A549 (cell line): ENCODE results near the gene KRTAP19-5.

Experiments used
- CEBPB ChIP-seq, 2 experiments: fragments of >200 bp in 1 of 2; sonication (Bioruptor Twin) in 1 of 2; formaldehyde crosslinking in 1 of 2; IDR thresholded peaks; 2 replicates each; pipeline ENCODE4 v1.6.1; 2012 to 2016
- E2F6 ChIP-seq: IDR thresholded peaks from 2 replicates; pipeline ENCODE4 v1.6.1; 2012; ENCODE audit warnings: low read depth, borderline replicate concordance
- EP300 ChIP-seq, 2 experiments: fragments of >200 bp; sonication (Bioruptor Twin); formaldehyde crosslinking; IDR thresholded peaks; 2 replicates in 1 of 2; 3 replicates in 1 of 2; pipeline ENCODE4 v1.6.1; 2016 to 2017
- ESRRA ChIP-seq: fragments of 150-350 bp; IDR thresholded peaks from 2 replicates; pipeline ENCODE4 v1.6.1; 2014; ENCODE audit warnings: mild to moderate bottlenecking, low read length, borderline replicate concordance
- KDM1A ChIP-seq: fragments of 200-600 bp; sonication (generic); IDR thresholded peaks from 2 replicates; pipeline ENCODE4 v1.6.1; 2016; ENCODE audit warnings: low read depth, mild to moderate bottlenecking
- KDM5A ChIP-seq: fragments of 200-600 bp; sonication (generic); IDR thresholded peaks from 2 replicates; pipeline ENCODE4 v1.6.1; 2016; ENCODE audit warnings: antibody characterized with exemption, mild to moderate bottlenecking
- MAX ChIP-seq: IDR thresholded peaks from 2 replicates; pipeline ENCODE4 v1.6.1; 2012
- POLR2A ChIP-seq: IDR thresholded peaks from 2 replicates; pipeline ENCODE4 v1.6.1; 2012; ENCODE audit warnings: mild to moderate bottlenecking, low read length
- RAD21 ChIP-seq, 2 experiments: fragments of >200 bp in 1 of 2; sonication (Bioruptor Twin) in 1 of 2; formaldehyde crosslinking in 1 of 2; IDR thresholded peaks in 1 of 2; conservative IDR thresholded peaks in 1 of 2; 2 replicates in 1 of 2; 3 replicates in 1 of 2; pipeline ENCODE4 v1.6.1; 2012 to 2018; ENCODE audit warnings: inconsistent platforms in 1 of 2
- SREBF2 ChIP-seq: fragments of 450-650 bp; IDR thresholded peaks from 2 replicates; pipeline ENCODE4 v1.6.1; 2014; ENCODE audit warnings: mild to moderate bottlenecking, moderate library complexity
- USF2 ChIP-seq: fragments of 450-650 bp; IDR thresholded peaks from 2 replicates; pipeline ENCODE4 v1.6.1; 2014; ENCODE audit warnings: antibody characterized with exemption
- ZSCAN20 ChIP-seq: fragments of 250-450 bp; sonication (Bioruptor Pico); IDR thresholded peaks from 2 replicates; pipeline ENCODE4 v1.8.0; 2022; ENCODE audit warnings: mild to moderate bottlenecking, moderate library complexity
- TF ChIP-seq, protein P1 (sequence below): fragments of 200-600 bp; sonication (generic); IDR thresholded peaks from 2 replicates; pipeline ENCODE4 v1.6.1; 2016; ENCODE audit warnings: antibody characterized with exemption, mild to moderate bottlenecking, moderate library complexity
- TF ChIP-seq, protein P2 (sequence below): fragments of >200 bp; sonication (Bioruptor Twin); formaldehyde crosslinking; IDR thresholded peaks from 3 replicates; pipeline ENCODE4 v1.5.1; 2016

- TF ChIP-seq, protein P1, sequence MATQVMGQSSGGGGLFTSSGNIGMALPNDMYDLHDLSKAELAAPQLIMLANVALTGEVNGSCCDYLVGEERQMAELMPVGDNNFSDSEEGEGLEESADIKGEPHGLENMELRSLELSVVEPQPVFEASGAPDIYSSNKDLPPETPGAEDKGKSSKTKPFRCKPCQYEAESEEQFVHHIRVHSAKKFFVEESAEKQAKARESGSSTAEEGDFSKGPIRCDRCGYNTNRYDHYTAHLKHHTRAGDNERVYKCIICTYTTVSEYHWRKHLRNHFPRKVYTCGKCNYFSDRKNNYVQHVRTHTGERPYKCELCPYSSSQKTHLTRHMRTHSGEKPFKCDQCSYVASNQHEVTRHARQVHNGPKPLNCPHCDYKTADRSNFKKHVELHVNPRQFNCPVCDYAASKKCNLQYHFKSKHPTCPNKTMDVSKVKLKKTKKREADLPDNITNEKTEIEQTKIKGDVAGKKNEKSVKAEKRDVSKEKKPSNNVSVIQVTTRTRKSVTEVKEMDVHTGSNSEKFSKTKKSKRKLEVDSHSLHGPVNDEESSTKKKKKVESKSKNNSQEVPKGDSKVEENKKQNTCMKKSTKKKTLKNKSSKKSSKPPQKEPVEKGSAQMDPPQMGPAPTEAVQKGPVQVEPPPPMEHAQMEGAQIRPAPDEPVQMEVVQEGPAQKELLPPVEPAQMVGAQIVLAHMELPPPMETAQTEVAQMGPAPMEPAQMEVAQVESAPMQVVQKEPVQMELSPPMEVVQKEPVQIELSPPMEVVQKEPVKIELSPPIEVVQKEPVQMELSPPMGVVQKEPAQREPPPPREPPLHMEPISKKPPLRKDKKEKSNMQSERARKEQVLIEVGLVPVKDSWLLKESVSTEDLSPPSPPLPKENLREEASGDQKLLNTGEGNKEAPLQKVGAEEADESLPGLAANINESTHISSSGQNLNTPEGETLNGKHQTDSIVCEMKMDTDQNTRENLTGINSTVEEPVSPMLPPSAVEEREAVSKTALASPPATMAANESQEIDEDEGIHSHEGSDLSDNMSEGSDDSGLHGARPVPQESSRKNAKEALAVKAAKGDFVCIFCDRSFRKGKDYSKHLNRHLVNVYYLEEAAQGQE = no peak
- TF ChIP-seq, protein P2, sequence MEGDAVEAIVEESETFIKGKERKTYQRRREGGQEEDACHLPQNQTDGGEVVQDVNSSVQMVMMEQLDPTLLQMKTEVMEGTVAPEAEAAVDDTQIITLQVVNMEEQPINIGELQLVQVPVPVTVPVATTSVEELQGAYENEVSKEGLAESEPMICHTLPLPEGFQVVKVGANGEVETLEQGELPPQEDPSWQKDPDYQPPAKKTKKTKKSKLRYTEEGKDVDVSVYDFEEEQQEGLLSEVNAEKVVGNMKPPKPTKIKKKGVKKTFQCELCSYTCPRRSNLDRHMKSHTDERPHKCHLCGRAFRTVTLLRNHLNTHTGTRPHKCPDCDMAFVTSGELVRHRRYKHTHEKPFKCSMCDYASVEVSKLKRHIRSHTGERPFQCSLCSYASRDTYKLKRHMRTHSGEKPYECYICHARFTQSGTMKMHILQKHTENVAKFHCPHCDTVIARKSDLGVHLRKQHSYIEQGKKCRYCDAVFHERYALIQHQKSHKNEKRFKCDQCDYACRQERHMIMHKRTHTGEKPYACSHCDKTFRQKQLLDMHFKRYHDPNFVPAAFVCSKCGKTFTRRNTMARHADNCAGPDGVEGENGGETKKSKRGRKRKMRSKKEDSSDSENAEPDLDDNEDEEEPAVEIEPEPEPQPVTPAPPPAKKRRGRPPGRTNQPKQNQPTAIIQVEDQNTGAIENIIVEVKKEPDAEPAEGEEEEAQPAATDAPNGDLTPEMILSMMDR = no peak
- TF ChIP-seq EP300 (IDR thresholded peaks at IDR 0.05) (no peak), KDM1A (no peak), KDM5A (no peak), POLR2A (no peak), USF2 (no peak), SREBF2 (no peak), MAX (no peak), ZSCAN20 (CRISPR knock-in tag) (no peak), E2F6 (no peak), CEBPB (IDR thresholded peaks at IDR 0.05) (no peak), RAD21 (conservative IDR thresholded peaks at IDR 0.05 in 1 of 2, IDR thresholded peaks at IDR 0.05 in 1 of 2) (no peak), ESRRA (no peak)
These were observed 21.8 kb downstream of the KRTAP19-5 start, which contains the start of gene KRTAP19-1 for GRCh38 chr21:30480145-30480544.
